Thyroid gland (tissue), 4 donors: ENCODE data around the gene CRY2.

Experiments
- POLR2A ChIP-seq, 2 donors: fragments of 450-650 bp; IDR thresholded peaks; one replicate each; pipeline ENCODE4 v1.6.1; 2017; ENCODE audit warnings: antibody characterized with exemption in 2 of 2, mild to moderate bottlenecking in 2 of 2, moderate library complexity in 1 of 2
- TF ChIP-seq, protein P1 (sequence below), 6 experiments: fragments of 200-600 bp in 3 of 6; fragments of 450-650 bp in 3 of 6; sonication (generic) in 3 of 6; IDR thresholded peaks; one replicate each; pipeline ENCODE4 v1.5.1; 2016 to 2019; ENCODE audit warnings: antibody characterized with exemption in 6 of 6, mild to moderate bottlenecking in 2 of 6, inconsistent platforms in 1 of 6, moderate library complexity in 1 of 6

DNA sequence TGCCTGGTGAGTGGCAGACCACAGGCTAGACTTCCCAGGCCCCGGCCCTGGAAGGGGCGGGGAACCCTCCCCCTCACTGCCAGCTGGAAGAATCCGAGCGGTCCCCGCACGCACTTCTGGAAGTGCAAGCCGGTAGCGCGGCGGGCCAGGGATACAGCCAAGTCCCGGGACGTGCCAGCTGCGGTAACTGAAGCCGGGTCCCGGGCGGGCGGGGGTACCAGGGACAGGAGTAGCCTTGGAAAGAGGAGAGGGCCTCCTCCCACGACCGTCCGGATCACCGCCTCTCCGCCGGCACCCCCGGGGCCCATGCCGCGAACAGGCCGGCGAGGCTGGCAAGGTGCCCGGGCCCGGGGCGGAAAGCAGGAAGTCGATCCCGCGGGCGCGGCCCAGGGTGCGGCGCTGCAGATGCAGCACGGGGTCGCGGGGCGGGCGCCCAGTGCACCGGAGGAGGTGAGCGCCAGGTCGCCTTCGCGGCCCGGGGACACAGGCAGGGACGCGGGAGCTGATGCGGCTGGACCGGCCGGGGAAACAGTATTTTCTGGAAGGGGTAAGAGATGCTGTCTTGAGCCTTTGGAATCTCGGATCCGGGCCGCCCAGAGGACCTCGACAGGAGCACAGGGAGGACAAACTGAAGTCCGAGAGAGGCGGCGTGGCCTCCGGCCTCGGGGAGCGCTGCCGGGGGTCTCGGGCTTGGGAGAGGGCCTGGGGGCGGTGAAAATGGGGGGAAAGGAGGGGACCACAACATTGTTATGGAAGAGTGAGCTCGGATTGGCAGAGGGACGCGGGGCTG is 43.1 kb upstream of the CRY2 start:
- TF ChIP-seq, protein P1, sequence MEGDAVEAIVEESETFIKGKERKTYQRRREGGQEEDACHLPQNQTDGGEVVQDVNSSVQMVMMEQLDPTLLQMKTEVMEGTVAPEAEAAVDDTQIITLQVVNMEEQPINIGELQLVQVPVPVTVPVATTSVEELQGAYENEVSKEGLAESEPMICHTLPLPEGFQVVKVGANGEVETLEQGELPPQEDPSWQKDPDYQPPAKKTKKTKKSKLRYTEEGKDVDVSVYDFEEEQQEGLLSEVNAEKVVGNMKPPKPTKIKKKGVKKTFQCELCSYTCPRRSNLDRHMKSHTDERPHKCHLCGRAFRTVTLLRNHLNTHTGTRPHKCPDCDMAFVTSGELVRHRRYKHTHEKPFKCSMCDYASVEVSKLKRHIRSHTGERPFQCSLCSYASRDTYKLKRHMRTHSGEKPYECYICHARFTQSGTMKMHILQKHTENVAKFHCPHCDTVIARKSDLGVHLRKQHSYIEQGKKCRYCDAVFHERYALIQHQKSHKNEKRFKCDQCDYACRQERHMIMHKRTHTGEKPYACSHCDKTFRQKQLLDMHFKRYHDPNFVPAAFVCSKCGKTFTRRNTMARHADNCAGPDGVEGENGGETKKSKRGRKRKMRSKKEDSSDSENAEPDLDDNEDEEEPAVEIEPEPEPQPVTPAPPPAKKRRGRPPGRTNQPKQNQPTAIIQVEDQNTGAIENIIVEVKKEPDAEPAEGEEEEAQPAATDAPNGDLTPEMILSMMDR (IDR thresholded peaks at IDR 0.05) = no peak
- peak in 1 of 2 donors; percentile 5 for TF ChIP-seq POLR2A (IDR thresholded peaks at IDR 0.05)
